Esophagus muscularis mucosa (tissue), 4 donors: ENCODE data around the gene ALDOB. TPM values are rescaled to one million over a fixed set of nuclear protein-coding genes. Genes with fewer than 3 reads are reported as not detected.

Source experiments
- DNase-seq: peaks from one replicate; pipeline ENCODE4 v3.0.0-alpha.2; 2017; ENCODE audit errors: extremely low spot score
- H3K27ac ChIP-seq, 4 donors: fragments of 200-600 bp; sonication (generic); replicated peaks in 1 of 4; 1 replicate in 3 of 4; 2 replicates in 1 of 4; pipeline ENCODE4 v1.5.1; 2016 to 2019; ENCODE audit warnings: mild to moderate bottlenecking in 1 of 4
- H3K27me3 ChIP-seq, 4 donors: fragments of 200-600 bp; sonication (generic); one replicate each; pipeline versions ENCODE4 v1.5.1 to v1.6.0; 2016 to 2019
- H3K36me3 ChIP-seq, 4 donors: fragments of 200-600 bp; sonication (generic); one replicate each; pipeline ENCODE4 v1.5.1; 2016 to 2019
- H3K4me1 ChIP-seq, 4 donors: fragments of 200-600 bp; sonication (generic); one replicate each; pipeline ENCODE4 v1.5.1; 2016 to 2019
- H3K4me3 ChIP-seq, 4 donors: fragments of 200-600 bp; sonication (generic); 1 replicate in 2 of 4; 2 replicates in 2 of 4; pipeline ENCODE4 v1.5.1; 2016 to 2019; ENCODE audit warnings: mild to moderate bottlenecking in 4 of 4, moderate library complexity in 1 of 4
- H3K9me3 ChIP-seq, 4 donors: fragments of 200-600 bp; sonication (generic); 1 replicate in 3 of 4; 2 replicates in 1 of 4; pipeline ENCODE4 v1.5.1; 2016 to 2019
- CTCF ChIP-seq, 3 experiments: fragments of 200-600 bp in 2 of 3; fragments of 450-650 bp in 1 of 3; sonication (generic) in 2 of 3; IDR thresholded peaks; one replicate each; pipeline ENCODE4 v1.5.1; 2017 to 2019; ENCODE audit warnings: antibody characterized with exemption in 3 of 3, mild to moderate bottlenecking in 2 of 3, moderate library complexity in 1 of 3
- EP300 ChIP-seq: sonication (generic); formaldehyde crosslinking; IDR thresholded peaks from one replicate; pipeline ENCODE4 v1.6.1; 2017; ENCODE audit warnings: antibody characterized with exemption
- POLR2A ChIP-seq: fragments of 450-650 bp; IDR thresholded peaks from one replicate; pipeline ENCODE4 v1.6.1; 2017; ENCODE audit warnings: antibody characterized with exemption, moderate library complexity, mild to moderate bottlenecking, low read depth
- POLR2AphosphoS5 ChIP-seq, 2 donors: sonication (generic); formaldehyde crosslinking; IDR thresholded peaks; one replicate each; pipeline ENCODE4 v1.6.1; 2017; ENCODE audit warnings: antibody characterized with exemption in 2 of 2
- WGBS: methylation state at CpG from one replicate; pipeline ENCODE4 v1.1.5; 2018; 5-methylcytosine and 5-hydroxymethylcytosine counted together
- intact Hi-C: fragments of 100-400 bp; cut with DNase I; formaldehyde crosslinking; loops from one replicate; pipeline ENCODE4 v1.15.1; 2023
- total RNA-seq, 4 donors: library from RNA; depleted of rRNA; stranded (reverse); fragments of >200 nt; gene quantifications; one replicate each; pipeline versions ENCODE4 v1.1.0 to v1.2.1, GENCODE V29; 2016

Gene ALDOB
- total RNA-seq, 4 donors from 2014 or later: 0.23 to 0.33 TPM; not detected in 2

GRCh38 chr9:101429736-101430135, 5.8 kb downstream of the ALDOB start:
- Histone ChIP-seq H3K27ac (no peak overlapping the region), H3K4me3 (no peak overlapping the region), H3K27me3 (no peaks in the 10 kb centered on the region), H3K9me3 (no peaks in the 10 kb centered on the region), H3K4me1 (no peaks in the 10 kb centered on the region), H3K36me3 (no peaks in the 10 kb centered on the region)
- intact Hi-C loops: no loop called here
- TF ChIP-seq POLR2A (no peak), CTCF (IDR thresholded peaks at IDR 0.05) (no peak), EP300 (no peak), POLR2AphosphoS5 (IDR thresholded peaks at IDR 0.05) (no peak)
- WGBS: 93% methylated on average over 6 of the region's 7 CpGs
- no peak for DNase-seq

GRCh38 chr9:101428909-101429308, 6.7 kb downstream of the ALDOB start:
- no peak for DNase-seq
- Histone ChIP-seq H3K4me1 (no peaks in the 10 kb centered on the region), H3K9me3 (no peaks in the 10 kb centered on the region), H3K36me3 (no peaks in the 10 kb centered on the region), H3K27ac (no peak overlapping the region), H3K27me3 (no peaks in the 10 kb centered on the region), H3K4me3 (no peak overlapping the region)
- TF ChIP-seq POLR2AphosphoS5 (IDR thresholded peaks at IDR 0.05) (no peak), POLR2A (no peak), CTCF (IDR thresholded peaks at IDR 0.05) (no peak), EP300 (no peak)
- 52% methylated on average over 3 of the region's 3 CpGs for WGBS
- intact Hi-C loops: no loop called here

GRCh38 chr9:101427957-101428655, 7.5 kb downstream of the ALDOB start:
- Histone ChIP-seq H3K27me3 (no peaks in the 10 kb centered on the region), H3K4me3 (no peak overlapping the region), H3K27ac (no peak overlapping the region), H3K9me3 (no peaks in the 10 kb centered on the region), H3K36me3 (no peaks in the 10 kb centered on the region), H3K4me1 (no peaks in the 10 kb centered on the region)
- DNase-seq: no peak
- no peak for TF ChIP-seq POLR2A
- TF ChIP-seq CTCF (IDR thresholded peaks at IDR 0.05): no peak
- no peak for TF ChIP-seq POLR2AphosphoS5 (IDR thresholded peaks at IDR 0.05)
- no peak for TF ChIP-seq EP300
- WGBS: 87% methylated on average over 3 of the region's 3 CpGs
- intact Hi-C loops: no loop called here

GRCh38 chr9:101427358-101427757, 8.2 kb downstream of the ALDOB start:
- intact Hi-C loops: no loop called here
- Histone ChIP-seq H3K4me3 (no peak overlapping the region), H3K27ac (no peak overlapping the region), H3K9me3 (no peaks in the 10 kb centered on the region), H3K27me3 (no peaks in the 10 kb centered on the region), H3K36me3 (no peaks in the 10 kb centered on the region), H3K4me1 (no peaks in the 10 kb centered on the region)
- 93% methylated on average over 8 of the region's 8 CpGs for WGBS
- DNase-seq: no peak
- TF ChIP-seq POLR2AphosphoS5 (IDR thresholded peaks at IDR 0.05) (no peak), CTCF (IDR thresholded peaks at IDR 0.05) (no peak), POLR2A (no peak), EP300 (no peak)

- intact Hi-C loops: no loop called here
- no peak overlapping the region for H3K4me3 ChIP-seq
- WGBS: 76% methylated on average over 5 of the region's 5 CpGs
- H3K36me3 ChIP-seq: no peaks in the 10 kb centered on the region
- H3K27ac ChIP-seq: no peak overlapping the region
- TF ChIP-seq CTCF (IDR thresholded peaks at IDR 0.05): no peak
- TF ChIP-seq POLR2AphosphoS5 (IDR thresholded peaks at IDR 0.05): no peak
- TF ChIP-seq POLR2A: no peak
- TF ChIP-seq EP300: no peak
- no peaks in the 10 kb centered on the region for H3K4me1 ChIP-seq
- no peaks in the 10 kb centered on the region for H3K27me3 ChIP-seq
- H3K9me3 ChIP-seq: peaks cover 0 to 26% (median 22%) of the 10 kb centered on the region in 4 donors
- no peak for DNase-seq
Measured at GRCh38 chr9:101421653-101422065, 13.9 kb downstream of the ALDOB start.
